HUES64 (cell line): Measurements from ENCODE around the gene HBG1. TPM values are rescaled to one million over a fixed set of nuclear protein-coding genes. Genes with fewer than 3 reads are reported as not detected.
"Not testable (repeated sequence)": the region's sequence is repeated elsewhere in the genome, so short reads cannot be mapped to it uniquely, and the experiment has no call there.

Experiments
- H3K27ac ChIP-seq: 2 replicates; pipeline ENCODE4 v1.7.0; 2013; ENCODE audit warnings: low read depth, low read length, inconsistent platforms
- H3K27me3 ChIP-seq: 2 replicates; pipeline ENCODE4 v1.6.1; 2013; ENCODE audit warnings: mild to moderate bottlenecking, low read length; ENCODE audit not compliant: insufficient read depth
- H3K36me3 ChIP-seq: 2 replicates; pipeline ENCODE4 v1.6.1; 2013; ENCODE audit warnings: mild to moderate bottlenecking, low read length; ENCODE audit not compliant: insufficient read depth
- H3K4me1 ChIP-seq: 2 replicates; pipeline ENCODE4 v1.6.1; 2013; ENCODE audit warnings: mild to moderate bottlenecking, low read length, moderate library complexity; ENCODE audit not compliant: insufficient read depth
- H3K4me3 ChIP-seq: 2 replicates; pipeline ENCODE4 v1.5.1; 2013; ENCODE audit warnings: mild to moderate bottlenecking, low read length, moderate library complexity
- H3K9ac ChIP-seq: 2 replicates; pipeline ENCODE4 v1.6.1; 2013; ENCODE audit warnings: mild to moderate bottlenecking, low read depth, low read length
- H3K9me3 ChIP-seq: 2 replicates; pipeline ENCODE4 v1.6.1; 2013; ENCODE audit warnings: low read depth, low read length; ENCODE audit not compliant: insufficient read depth
- WGBS: fragments of 150-250, 120-280 bp; methylation state at CpG from one replicate; pipeline ENCODE4 v1.1.7; 2013; ENCODE audit warnings: missing lambda C conversion rate; 5-methylcytosine and 5-hydroxymethylcytosine counted together
- polyA plus RNA-seq, 2 experiments: library from polyadenylated mRNA; stranded (reverse); fragments of 50-300 nt; gene quantifications; one replicate each; pipeline ENCODE4 v1.2.3, GENCODE V29; 2013

The HBG1 gene
- not detected for polyA plus RNA-seq (2013, experiment 1 of 2)
- polyA plus RNA-seq (2013, experiment 2 of 2): not detected

GRCh38 chr11:5249807-5250396 lies at the start of gene HBG1:
HBG1 (minus strand) TSS chr11:5249857; CDS start chr11:5249804, 53 bp downstream.
- not testable (repeated sequence) for H3K36me3 ChIP-seq, H3K27ac ChIP-seq, H3K4me3 ChIP-seq, H3K27me3 ChIP-seq, H3K9me3 ChIP-seq, H3K4me1 ChIP-seq, H3K9ac ChIP-seq
- 96% methylated on average over 3 of the region's 9 CpGs for WGBS

- Histone ChIP-seq H3K27me3 (no peaks in the 10 kb centered on the region), H3K36me3 (no peaks in the 10 kb centered on the region), H3K4me1 (no peaks in the 10 kb centered on the region), H3K9ac (no peak overlapping the region), H3K4me3 (no peak overlapping the region), H3K9me3 (no peaks in the 10 kb centered on the region), H3K27ac (no peak overlapping the region)
- 91% methylated on average over 1 of the region's 1 CpG for WGBS
Measured at GRCh38 chr11:5298451-5298850, 48.8 kb upstream of the HBG1 start.

- H3K27ac ChIP-seq: no peak overlapping the region
- 86% methylated on average over 3 of the region's 4 CpGs for WGBS
- H3K9ac ChIP-seq: no peak overlapping the region
- no peaks in the 10 kb centered on the region for H3K9me3 ChIP-seq
- H3K27me3 ChIP-seq: no peaks in the 10 kb centered on the region
- no peak overlapping the region for H3K4me3 ChIP-seq
- H3K4me1 ChIP-seq: no peaks in the 10 kb centered on the region
- no peaks in the 10 kb centered on the region for H3K36me3 ChIP-seq
Measured at GRCh38 chr11:5297721-5298323, 48.2 kb upstream of the HBG1 start.

- not testable (repeated sequence) for H3K9me3 ChIP-seq, H3K27me3 ChIP-seq, H3K9ac ChIP-seq, H3K27ac ChIP-seq, H3K4me1 ChIP-seq, H3K4me3 ChIP-seq, H3K36me3 ChIP-seq
- WGBS: 96% methylated on average over 41 of the region's 41 CpGs
Measured at GRCh38 chr11:5294342-5294995, 44.8 kb upstream of the HBG1 start.

GRCh38 chr11:5293028-5293427 lies 43.4 kb upstream of the HBG1 start:
- Histone ChIP-seq H3K36me3 (no peaks in the 10 kb centered on the region), H3K4me1 (no peaks in the 10 kb centered on the region), H3K9me3 (no peaks in the 10 kb centered on the region), H3K27me3 (no peaks in the 10 kb centered on the region), H3K9ac (no peak overlapping the region), H3K27ac (no peak overlapping the region), H3K4me3 (no peak overlapping the region)
- WGBS: 96% methylated on average over 8 of the region's 8 CpGs

- Histone ChIP-seq H3K4me1 (no peaks in the 10 kb centered on the region), H3K9ac (no peak overlapping the region), H3K27ac (no peak overlapping the region), H3K27me3 (no peaks in the 10 kb centered on the region), H3K4me3 (no peak overlapping the region), H3K36me3 (no peaks in the 10 kb centered on the region), H3K9me3 (no peaks in the 10 kb centered on the region)
- WGBS: 100% methylated on average over 1 of the region's 1 CpG
Measured at GRCh38 chr11:5291207-5291838, 41.7 kb upstream of the HBG1 start.

- H3K9ac ChIP-seq: no peak overlapping the region
- H3K27me3 ChIP-seq: no peaks in the 10 kb centered on the region
- WGBS: no CpG with 5 or more reads among the region's 1 CpG
- no peaks in the 10 kb centered on the region for H3K9me3 ChIP-seq
- no peaks in the 10 kb centered on the region for H3K4me1 ChIP-seq
- no peaks in the 10 kb centered on the region for H3K36me3 ChIP-seq
- H3K4me3 ChIP-seq: no peak overlapping the region
- no peak overlapping the region for H3K27ac ChIP-seq
Measured at GRCh38 chr11:5290106-5290505, 40.4 kb upstream of the HBG1 start.

GRCh38 chr11:5289696-5290095 lies 40.0 kb upstream of the HBG1 start:
- H3K4me3 ChIP-seq: no peak overlapping the region
- H3K9me3 ChIP-seq: no peaks in the 10 kb centered on the region
- no peaks in the 10 kb centered on the region for H3K4me1 ChIP-seq
- H3K27ac ChIP-seq: no peak overlapping the region
- H3K9ac ChIP-seq: no peak overlapping the region
- no peaks in the 10 kb centered on the region for H3K27me3 ChIP-seq
- H3K36me3 ChIP-seq: no peaks in the 10 kb centered on the region

- no peak overlapping the region for H3K27ac ChIP-seq
- no peak overlapping the region for H3K4me3 ChIP-seq
Measured at GRCh38 chr11:5288906-5289550, 39.4 kb upstream of the HBG1 start.

GRCh38 chr11:5288108-5288905 lies 38.6 kb upstream of the HBG1 start:
- WGBS: 86% methylated on average over 5 of the region's 7 CpGs
- no peak overlapping the region for H3K9ac ChIP-seq
- no peak overlapping the region for H3K27ac ChIP-seq
- H3K9me3 ChIP-seq: no peaks in the 10 kb centered on the region
- H3K4me3 ChIP-seq: no peak overlapping the region
- no peaks in the 10 kb centered on the region for H3K4me1 ChIP-seq
- no peaks in the 10 kb centered on the region for H3K27me3 ChIP-seq
- H3K36me3 ChIP-seq: no peaks in the 10 kb centered on the region

More at GRCh38 chr11:5288906-5289550, 39.4 kb upstream of the HBG1 start:
- H3K9ac ChIP-seq: no peak overlapping the region
- WGBS: 93% methylated on average over 6 of the region's 6 CpGs
- H3K27me3 ChIP-seq: no peaks in the 10 kb centered on the region
- no peaks in the 10 kb centered on the region for H3K36me3 ChIP-seq
- no peaks in the 10 kb centered on the region for H3K9me3 ChIP-seq
- H3K4me1 ChIP-seq: no peaks in the 10 kb centered on the region
